RPMI7951 (cell line): ENCODE measurements around the gene TPPP2. TPM values are rescaled to one million over a fixed set of nuclear protein-coding genes. Genes with fewer than 3 reads are reported as not detected.
A peak's percentile ranks its signal among the peaks of the same experiment; 100 is the strongest.
"Not testable (repeated sequence)": the region's sequence is repeated elsewhere in the genome, so short reads cannot be mapped to it uniquely, and the experiment has no call there.

ENCODE experiments used
- DNase-seq: peaks from one replicate; pipeline ENCODE4 v3.0.0-alpha.2; 2012; ENCODE audit warnings: low read depth
- total RNA-seq: library from RNA; depleted of rRNA; stranded (reverse); fragments of >200 nt; shearing (Covaris generic); gene quantifications from 2 replicates; pipeline ENCODE4 v1.2.3, GENCODE V29; 2014; rRNA removed

TPPP2 gene
- total RNA-seq = not detected in 2 replicates

DNA sequence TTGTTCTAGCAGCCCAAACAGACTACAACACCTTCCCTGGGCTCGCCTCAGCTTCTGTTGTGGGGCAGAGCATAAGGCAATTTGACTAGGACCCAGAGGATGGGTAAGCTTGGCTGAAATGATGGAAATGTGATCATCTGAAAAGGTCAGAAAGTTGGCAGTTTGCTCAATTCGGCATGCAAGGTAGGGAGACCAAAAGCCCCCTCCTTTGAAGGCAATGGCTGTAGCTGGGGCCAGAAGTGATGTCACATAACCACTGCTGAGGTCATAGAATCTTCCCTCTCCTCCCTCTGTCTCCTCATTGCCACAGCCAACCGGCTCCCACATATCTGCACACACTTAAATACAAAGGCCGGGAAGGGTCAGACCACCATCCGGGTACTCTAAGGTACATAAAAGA lies at the start of gene TPPP2:
Gene TPPP2, plus strand, starts transcription at position 301 of the 400 bp plus-strand sequence. CDS start 365 bp downstream, outside the sequence.
- no peak for DNase-seq

DNA sequence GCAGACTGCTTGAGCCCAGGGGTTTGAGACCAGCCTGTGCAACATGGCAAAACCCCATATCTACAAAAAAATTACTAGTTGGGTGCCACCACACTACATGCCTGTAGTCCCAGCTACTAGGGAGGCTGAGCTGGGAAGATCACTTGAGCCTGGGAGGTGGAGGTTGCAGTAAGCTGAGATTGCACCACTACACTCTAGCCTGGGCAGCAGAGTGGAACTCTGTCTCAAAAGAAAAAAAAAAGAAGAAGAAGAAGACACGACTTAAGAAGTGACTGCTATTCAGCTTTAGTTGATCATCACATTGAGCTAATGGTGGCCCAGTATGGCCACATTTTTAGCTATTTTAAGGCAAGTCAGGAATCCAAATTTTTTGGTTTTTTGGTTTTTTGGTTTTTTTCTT lies 49.1 kb upstream of the TPPP2 start:
- no peak for DNase-seq

GRCh38 chr14:20982646-20983369 lies 47.2 kb upstream of the TPPP2 start:
- no peak for DNase-seq

DNA sequence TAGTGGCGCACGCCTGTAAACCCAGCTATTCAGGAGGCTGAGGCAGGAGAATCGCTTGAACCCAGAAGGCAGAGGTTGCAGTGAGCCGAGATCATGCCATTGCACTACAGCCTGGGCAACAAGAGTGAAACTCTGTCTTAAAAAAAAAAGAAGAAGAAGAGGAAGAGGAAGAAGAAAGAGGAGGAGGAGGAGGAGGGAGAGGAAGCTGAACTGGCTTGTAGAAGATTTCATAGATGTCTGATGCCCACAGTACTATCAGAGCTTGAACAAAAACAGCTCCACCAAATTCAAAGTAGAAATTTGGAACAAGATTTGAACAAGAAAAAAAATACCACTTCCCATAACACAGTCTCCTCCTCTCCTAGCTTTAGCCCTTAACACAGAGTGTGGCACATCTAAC lies 44.4 kb upstream of the TPPP2 start:
- not testable (repeated sequence) for DNase-seq

- peak; percentile 92 for DNase-seq
Observed at GRCh38 chr14:20986811-20987210, 43.2 kb upstream of the TPPP2 start.

DNA sequence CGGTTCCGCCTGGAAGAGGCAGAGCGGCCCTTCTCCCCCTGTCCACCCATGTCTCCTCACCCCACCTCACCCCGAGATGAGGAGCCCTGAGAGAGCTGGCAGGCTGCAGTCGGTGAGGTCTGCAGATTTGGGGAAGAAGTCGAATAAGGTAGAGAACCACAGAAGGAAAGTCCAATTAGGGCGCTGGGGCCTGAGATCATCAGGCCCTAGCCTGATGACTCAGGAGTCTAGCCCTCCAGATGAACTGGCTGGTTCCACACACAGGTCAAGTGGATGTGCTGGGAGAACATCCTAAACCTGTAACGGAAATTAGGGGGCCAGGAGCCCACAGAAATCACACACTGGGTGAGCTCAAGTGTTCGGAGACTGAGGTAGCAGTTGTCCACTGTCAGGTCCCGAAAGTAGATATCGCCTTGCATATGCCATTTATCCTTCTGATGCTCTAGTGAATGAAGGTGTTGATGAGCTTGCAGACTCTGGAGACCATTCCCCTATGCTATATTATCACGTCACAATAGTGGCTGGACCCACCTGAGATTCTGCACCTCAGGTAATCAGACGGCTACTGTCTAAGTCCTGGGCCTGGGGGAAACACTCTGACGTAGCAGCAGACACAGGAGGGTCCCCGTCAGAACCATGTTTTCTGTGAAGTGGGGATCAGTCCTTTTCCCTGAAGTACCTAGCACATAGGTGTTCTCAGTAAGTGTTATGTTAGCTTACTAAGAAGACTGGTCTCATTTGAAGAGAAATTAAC lies 41.1 kb upstream of the TPPP2 start:
- peak; percentile 2 for DNase-seq

GRCh38 chr14:20989471-20989786 lies 40.6 kb upstream of the TPPP2 start:
- DNase-seq = no peak

DNA sequence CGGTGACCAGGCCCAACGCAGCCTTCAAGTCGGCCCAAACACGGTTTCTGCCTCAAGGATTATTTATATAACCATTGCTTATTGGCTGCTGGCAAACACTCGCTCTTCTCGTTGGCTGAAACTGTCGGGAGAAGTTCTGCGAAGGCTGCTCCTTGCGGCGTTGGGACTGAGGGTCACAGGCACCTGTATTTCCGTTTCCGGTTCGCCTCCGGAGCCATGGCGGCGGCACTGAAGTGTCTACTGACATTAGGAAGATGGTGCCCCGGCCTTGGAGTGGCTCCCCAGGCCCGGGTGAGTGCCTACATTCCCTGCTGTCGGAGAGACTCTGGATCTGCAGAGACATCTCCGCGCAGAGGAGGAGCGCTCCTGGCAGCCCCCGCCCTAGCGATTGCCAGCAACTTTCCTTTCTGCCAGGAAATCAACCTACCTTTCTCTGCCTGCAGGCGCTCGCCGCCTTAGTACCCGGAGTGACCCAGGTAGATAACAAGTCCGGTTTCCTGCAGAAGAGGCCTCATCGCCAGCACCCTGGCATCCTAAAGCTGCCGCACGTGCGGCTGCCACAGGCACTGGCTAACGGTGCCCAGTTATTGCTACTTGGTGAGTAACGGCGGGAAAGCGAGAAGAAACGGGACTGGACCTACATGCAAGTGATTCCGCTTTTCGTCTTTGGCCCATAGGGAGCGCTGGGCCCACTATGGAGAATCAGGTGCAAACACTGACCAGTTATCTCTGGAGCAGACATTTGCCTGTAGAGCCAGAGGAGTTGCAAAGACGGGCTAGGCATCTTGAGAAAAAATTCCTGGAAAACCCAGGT lies 40.0 kb upstream of the TPPP2 start, which contains the start of gene METTL17:
Gene METTL17, plus strand, starts transcription at position 194 of the 814 bp plus-strand sequence. Its CDS starts 23 bp downstream, at position 217.
- DNase-seq = peak; percentile 97

- no peak for DNase-seq
Observed at GRCh38 chr14:20996521-20996920, 33.5 kb upstream of the TPPP2 start.

DNA sequence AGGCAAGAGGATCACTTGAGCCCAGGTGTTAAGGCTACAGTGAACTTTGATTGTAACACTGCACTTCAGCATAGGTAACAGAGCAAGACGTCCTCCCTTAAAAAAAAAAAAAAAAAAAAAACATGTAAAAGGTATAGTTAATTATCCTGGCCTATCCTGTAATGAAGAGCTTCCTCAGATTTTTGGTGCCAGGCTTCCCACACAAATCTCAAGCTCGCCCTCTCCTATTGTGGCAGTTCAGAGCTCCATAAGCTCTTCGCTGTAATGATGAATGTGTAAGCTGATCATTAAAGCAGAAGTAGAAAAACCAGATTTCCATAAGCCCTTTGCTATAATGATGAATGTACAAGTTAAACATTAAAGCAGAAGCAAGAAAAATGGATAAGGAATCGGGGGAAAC lies 32.9 kb upstream of the TPPP2 start:
- no peak for DNase-seq

- DNase-seq = no peak
Observed at GRCh38 chr14:20997564-20997963, 32.5 kb upstream of the TPPP2 start.

- no peak for DNase-seq
Observed at GRCh38 chr14:20998139-20998538, 31.9 kb upstream of the TPPP2 start.

GRCh38 chr14:20998674-20999366 lies 31.2 kb upstream of the TPPP2 start, which contains the start of gene SLC39A2:
SLC39A2 (plus strand) TSS chr14:20999293; CDS start chr14:20999447, 154 bp downstream.
- DNase-seq = peak; percentile 78

DNA sequence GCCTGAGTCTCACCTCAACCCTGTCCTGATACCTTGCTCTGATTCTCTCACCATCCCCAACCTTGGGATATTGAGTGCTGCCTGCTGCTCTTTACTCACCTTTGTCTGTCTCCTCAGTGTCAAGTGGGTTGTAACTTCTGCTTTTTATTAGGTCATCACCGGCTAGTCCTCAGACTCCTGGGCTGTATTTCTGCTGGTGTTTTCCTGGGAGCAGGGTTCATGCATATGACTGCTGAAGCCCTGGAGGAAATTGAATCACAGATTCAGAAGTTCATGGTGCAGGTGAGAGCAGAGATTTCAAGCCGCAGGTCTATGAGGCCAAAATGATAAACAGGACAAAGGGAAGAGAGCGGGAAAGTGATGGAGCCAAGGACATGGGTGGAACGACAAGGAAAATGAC lies 30.4 kb upstream of the TPPP2 start:
- DNase-seq = no peak

GRCh38 chr14:21001218-21001617 lies 28.8 kb upstream of the TPPP2 start:
- DNase-seq = no peak

- DNase-seq = no peak
Observed at GRCh38 chr14:21003788-21004346, 26.1 kb upstream of the TPPP2 start.

GRCh38 chr14:21009721-21010120 lies 20.3 kb upstream of the TPPP2 start:
- DNase-seq = not testable (repeated sequence)

DNA sequence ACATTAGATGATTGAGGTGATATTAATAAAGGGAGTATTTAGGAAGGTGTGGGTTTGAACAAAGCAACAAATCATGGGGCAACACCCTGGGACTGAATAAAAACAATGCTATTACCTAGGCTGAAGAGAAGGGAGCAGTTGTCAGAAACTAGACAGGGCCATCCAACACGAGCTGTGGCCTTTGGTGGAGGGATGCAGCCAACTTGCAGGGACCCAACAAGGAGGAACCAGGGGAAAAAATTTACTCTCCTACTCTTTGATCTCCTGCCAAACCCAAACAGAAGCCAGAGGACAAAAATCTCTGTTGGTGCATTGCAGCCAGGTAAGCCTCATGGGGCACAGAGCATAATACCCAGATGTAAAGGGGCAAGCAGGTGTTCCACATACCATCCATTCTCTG lies 18.9 kb upstream of the TPPP2 start:
- no peak for DNase-seq

DNA sequence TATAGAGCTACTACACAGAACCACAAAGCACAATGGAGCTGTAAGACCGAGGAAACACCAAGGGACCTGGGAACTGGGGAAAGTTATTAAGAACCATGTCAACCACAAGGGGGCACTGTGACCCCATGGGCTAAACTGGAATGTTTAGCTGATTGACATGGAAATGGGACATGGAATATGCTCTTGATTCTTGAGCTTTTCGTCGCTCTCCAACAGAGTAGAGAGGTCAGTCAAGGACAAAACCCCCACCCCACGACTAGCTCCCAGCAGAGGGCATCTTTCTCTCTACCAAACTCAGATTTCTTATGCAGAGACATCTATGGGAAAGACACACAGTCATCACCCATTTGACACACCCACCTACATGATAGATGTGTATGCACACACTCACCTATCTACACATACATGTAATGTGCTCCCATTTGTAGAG lies 15.2 kb upstream of the TPPP2 start:
- DNase-seq = peak; percentile 74

DNA sequence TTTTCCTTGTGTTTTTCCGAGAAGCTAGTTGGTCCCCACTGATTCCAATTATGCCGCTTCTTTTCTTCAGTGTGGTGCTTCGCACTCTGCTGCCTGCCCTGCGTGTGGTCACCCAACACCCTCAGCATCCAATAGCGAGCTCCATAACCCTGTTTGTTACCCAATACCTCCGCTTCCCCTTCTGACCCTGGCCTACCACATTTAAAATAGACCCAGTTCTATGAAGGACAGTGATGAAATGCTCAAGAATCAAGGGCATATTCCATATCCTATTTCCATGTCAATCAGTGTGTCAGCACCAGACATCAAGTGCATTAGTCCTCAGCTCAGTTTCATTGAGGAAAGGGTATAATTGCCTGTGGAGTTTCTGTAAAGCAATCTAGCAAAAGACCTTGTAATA lies 14.7 kb upstream of the TPPP2 start:
- DNase-seq = no peak
